Stomach (tissue), 4 donors: ENCODE results near the gene TCN1.
A peak's percentile ranks its signal among the peaks of the same experiment; 100 is the strongest.

Experiments
- EP300 ChIP-seq: sonication (generic); formaldehyde crosslinking; IDR thresholded peaks from one replicate; pipeline ENCODE4 v1.6.1; 2017; ENCODE audit warnings: antibody characterized with exemption
- POLR2A ChIP-seq, 4 donors: fragments of 450-650 bp; IDR thresholded peaks; one replicate each; pipeline ENCODE4 v1.6.1; 2016; ENCODE audit warnings: antibody characterized with exemption in 4 of 4, control low read depth in 2 of 4, mild to moderate bottlenecking in 1 of 4, moderate library complexity in 1 of 4
- POLR2AphosphoS5 ChIP-seq, 3 donors: sonication (generic); formaldehyde crosslinking; IDR thresholded peaks; one replicate each; pipeline ENCODE4 v1.6.1; 2016; ENCODE audit warnings: antibody characterized with exemption in 3 of 3
- TF ChIP-seq, protein P1 (sequence below), 7 experiments: fragments of 450-650 bp in 4 of 7; fragments of 200-600 bp in 3 of 7; sonication (generic) in 3 of 7; IDR thresholded peaks; one replicate each; pipeline ENCODE4 v1.5.1; 2016 to 2019; ENCODE audit warnings: antibody characterized with exemption in 7 of 7, control low read depth in 2 of 7, mild to moderate bottlenecking in 1 of 7

DNA sequence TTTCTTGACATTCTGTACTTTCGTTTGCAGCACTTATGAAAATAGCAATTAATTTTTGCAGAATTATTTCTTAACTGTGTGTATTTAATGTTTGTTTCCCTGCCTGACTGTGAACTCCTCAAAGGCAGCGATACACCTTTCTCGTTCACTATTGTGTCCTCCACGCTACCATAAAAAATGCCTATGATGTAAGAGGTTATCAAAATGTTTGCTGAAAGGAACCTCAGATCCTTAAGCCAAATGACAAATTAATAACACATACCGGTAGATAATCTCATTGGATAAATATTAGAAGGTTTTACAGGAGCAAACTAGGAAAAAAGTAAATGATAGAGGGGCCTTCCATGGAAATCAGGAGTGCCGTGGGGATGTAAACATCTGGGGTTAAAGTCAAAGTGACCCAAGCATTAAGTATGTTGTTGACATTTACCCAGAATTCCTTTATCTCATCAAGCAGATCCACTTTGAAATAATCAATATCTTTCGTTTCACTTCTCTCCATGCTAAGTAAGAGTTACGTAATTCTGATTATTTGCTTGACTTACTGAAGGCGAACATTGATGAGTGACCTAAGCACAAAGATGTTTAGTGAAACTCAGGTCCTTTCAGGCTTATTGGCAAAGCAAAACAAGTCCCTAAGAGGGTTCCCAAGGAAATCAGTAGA lies 9.7 kb upstream of the TCN1 start:
- TF ChIP-seq POLR2A (IDR thresholded peaks at IDR 0.05): no peak
- TF ChIP-seq, protein P1, sequence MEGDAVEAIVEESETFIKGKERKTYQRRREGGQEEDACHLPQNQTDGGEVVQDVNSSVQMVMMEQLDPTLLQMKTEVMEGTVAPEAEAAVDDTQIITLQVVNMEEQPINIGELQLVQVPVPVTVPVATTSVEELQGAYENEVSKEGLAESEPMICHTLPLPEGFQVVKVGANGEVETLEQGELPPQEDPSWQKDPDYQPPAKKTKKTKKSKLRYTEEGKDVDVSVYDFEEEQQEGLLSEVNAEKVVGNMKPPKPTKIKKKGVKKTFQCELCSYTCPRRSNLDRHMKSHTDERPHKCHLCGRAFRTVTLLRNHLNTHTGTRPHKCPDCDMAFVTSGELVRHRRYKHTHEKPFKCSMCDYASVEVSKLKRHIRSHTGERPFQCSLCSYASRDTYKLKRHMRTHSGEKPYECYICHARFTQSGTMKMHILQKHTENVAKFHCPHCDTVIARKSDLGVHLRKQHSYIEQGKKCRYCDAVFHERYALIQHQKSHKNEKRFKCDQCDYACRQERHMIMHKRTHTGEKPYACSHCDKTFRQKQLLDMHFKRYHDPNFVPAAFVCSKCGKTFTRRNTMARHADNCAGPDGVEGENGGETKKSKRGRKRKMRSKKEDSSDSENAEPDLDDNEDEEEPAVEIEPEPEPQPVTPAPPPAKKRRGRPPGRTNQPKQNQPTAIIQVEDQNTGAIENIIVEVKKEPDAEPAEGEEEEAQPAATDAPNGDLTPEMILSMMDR (IDR thresholded peaks at IDR 0.05): no peak
- no peak for TF ChIP-seq EP300
- peak in 2 of 3 donors; percentile 45 to 57 for TF ChIP-seq POLR2AphosphoS5 (IDR thresholded peaks at IDR 0.05)
